ENCODE data around the gene MYO1A. TPM values are rescaled to one million over a fixed set of nuclear protein-coding genes. Genes with fewer than 3 reads are reported as not detected.

MYO1A gene
- total RNA-seq, 1 experiment from 2014 or later, result 0.26 TPM

GRCh38 chr12:57088354-57089270, 38.7 kb upstream of the MYO1A start, which contains the start of gene NAB2:
Gene NAB2 (plus strand): TSS chr12:57089114. CDS start chr12:57089272, 158 bp downstream.
- WGBS (ENCODE audit: extremely low coverage, insufficient read length, low lambda C conversion rate), result no CpG with 5 or more reads among the region's 91 CpGs
- Mint-ChIP-seq H3K27ac (peak within 1 kb of the TSS; percentile 97 to 100 (median 98)), H3K4me3 (peak within 1 kb of the TSS; percentile 89 to 93), H3K27me3 (ENCODE audit: low read depth) (no peaks in the 10 kb centered on the region), H3K36me3 (ENCODE audit: insufficient read depth in 1 of 3, low read depth in 3 of 3) (peaks cover 11 to 37% (median 30%) of the 10 kb centered on the region in 3 experiments), H3K9me3 (no peaks in the 10 kb centered on the region; a peak in 1 of 5 replicates), H3K4me1 (peaks cover 46 to 53% of the 10 kb centered on the region in 2 experiments)
- no peak within 1 kb of the TSS for H2AFZ ChIP-seq (ENCODE audit: low read length)
- no peak within 1 kb of the TSS for H3K23ac ChIP-seq (ENCODE audit: insufficient read length, low read depth, low read length)
- H3K4me2 ChIP-seq (ENCODE audit: insufficient read depth, insufficient read length, low read length), result peak within 1 kb of the TSS; percentile 63
- H2AK5ac ChIP-seq (ENCODE audit: insufficient read length, low read length), result no peak within 1 kb of the TSS
- no peak within 1 kb of the TSS for H2BK120ac ChIP-seq (ENCODE audit: low read depth, low read length, poor library complexity, severe bottlenecking)
- no peaks in the 10 kb centered on the region; the same call in 1 of the 2 replicates for H3K79me2 ChIP-seq (ENCODE audit: insufficient read depth, low read length)
- no peaks in the 10 kb centered on the region; the same call in 1 of the 2 replicates for H3K4me1 ChIP-seq (ENCODE audit: insufficient read depth, low read length)
- no peak for TF ChIP-seq CTCF (conservative IDR thresholded peaks at IDR 0.05)
- H2BK12ac ChIP-seq (ENCODE audit: insufficient read length, low read depth, low read length), result no peak within 1 kb of the TSS
- no peak within 1 kb of the TSS for H3K4ac ChIP-seq (ENCODE audit: low read depth, low read length)
- no peak within 1 kb of the TSS for H2BK20ac ChIP-seq (ENCODE audit: low read depth, low read length, poor library complexity, severe bottlenecking)
- no peak within 1 kb of the TSS for H2BK5ac ChIP-seq (ENCODE audit: insufficient read length, low read length)
- no peaks in the 10 kb centered on the region for H3K9me3 ChIP-seq (ENCODE audit: control insufficient read depth, low read depth, low read length)
- H4K20me1 ChIP-seq (ENCODE audit: control insufficient read depth, insufficient read depth, insufficient read length), result no peaks in the 10 kb centered on the region
- H3K9ac ChIP-seq (ENCODE audit: extremely low read depth, insufficient read length, low read length), result peak within 1 kb of the TSS; percentile 42
- peak within 1 kb of the TSS; percentile 8 for H3K18ac ChIP-seq (ENCODE audit: insufficient read length, low read depth, low read length)
- H4K91ac ChIP-seq (ENCODE audit: insufficient read length, low read depth, low read length), result no peak within 1 kb of the TSS
- H3K23me2 ChIP-seq (ENCODE audit: insufficient read length, low read depth, low read length, poor library complexity, severe bottlenecking), result peaks cover 9% of the 10 kb centered on the region
- no peak within 1 kb of the TSS for H3T11ph ChIP-seq (ENCODE audit: low read length)
- peak; percentile 97 for DNase-seq
- no peak within 1 kb of the TSS for H4K5ac ChIP-seq (ENCODE audit: insufficient read length, low read depth, low read length)
- peak within 1 kb of the TSS; percentile 7; the same call in 1 of the 2 replicates for H3K14ac ChIP-seq (ENCODE audit: insufficient read depth, low read length)
- peak within 1 kb of the TSS; percentile 27 for H3K27ac ChIP-seq (ENCODE audit: insufficient read length, low read depth, low read length)
- H3K27me3 ChIP-seq (ENCODE audit: insufficient read depth, low read length), result no peaks in the 10 kb centered on the region
- no peak within 1 kb of the TSS for H3K56ac ChIP-seq (ENCODE audit: insufficient read length, low read depth, low read length)
- H4K8ac ChIP-seq (replicated peaks; ENCODE audit: insufficient read length, low read depth, low read length), result no peak within 1 kb of the TSS
- H3K79me1 ChIP-seq (ENCODE audit: insufficient read depth, low read depth, low read length, poor library complexity, severe bottlenecking), result no peaks in the 10 kb centered on the region
- no peak within 1 kb of the TSS for H2BK15ac ChIP-seq (ENCODE audit: low read depth, low read length)

Measured in H9 (cell line).